ENCODE results near the gene AMER3. TPM values are rescaled to one million over a fixed set of nuclear protein-coding genes. Genes with fewer than 3 reads are reported as not detected.
"Not testable (repeated sequence)": the region's sequence is repeated elsewhere in the genome, so short reads cannot be mapped to it uniquely, and the experiment has no call there.

AMER3 gene, protein sequence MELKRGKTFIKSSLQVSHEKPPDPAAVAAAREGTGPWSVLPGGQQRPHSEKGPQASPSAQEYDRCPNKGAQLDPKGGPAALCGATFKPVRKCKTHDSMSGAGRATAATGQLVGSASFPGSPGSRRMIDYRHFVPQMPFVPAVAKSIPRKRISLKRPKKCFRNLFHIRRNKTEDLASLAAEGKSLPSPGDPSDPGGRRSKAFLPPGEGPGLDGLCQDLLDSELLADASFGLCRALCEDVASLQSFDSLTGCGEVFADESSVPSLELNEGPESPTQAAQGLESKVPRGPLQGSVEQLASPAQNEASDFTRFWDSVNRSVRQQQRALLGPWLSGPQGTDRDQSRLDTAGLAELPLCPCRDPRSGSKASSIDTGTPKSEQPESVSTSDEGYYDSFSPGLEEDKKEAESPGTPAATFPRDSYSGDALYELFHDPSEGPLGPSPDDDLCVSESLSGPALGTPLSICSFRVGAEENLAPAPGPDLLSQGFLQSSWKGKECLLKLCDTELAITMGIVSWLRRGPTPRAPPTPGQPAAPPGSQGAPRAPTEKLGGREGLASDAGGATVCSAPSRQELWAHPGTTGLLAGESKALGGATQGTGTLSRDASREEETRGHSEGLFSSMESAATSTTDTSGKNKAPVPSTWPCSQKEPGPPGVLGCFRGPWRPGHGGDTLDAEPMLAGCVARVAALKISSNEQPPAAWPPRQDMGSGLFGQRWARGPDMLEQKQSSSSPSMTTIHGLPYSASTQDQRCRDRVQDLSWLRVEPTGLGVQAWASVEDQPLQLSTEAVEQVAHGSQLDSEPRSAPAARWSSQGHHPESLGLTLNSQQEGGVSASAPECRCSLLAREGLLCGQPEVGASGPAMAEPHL
- not detected for total RNA-seq

DNA sequence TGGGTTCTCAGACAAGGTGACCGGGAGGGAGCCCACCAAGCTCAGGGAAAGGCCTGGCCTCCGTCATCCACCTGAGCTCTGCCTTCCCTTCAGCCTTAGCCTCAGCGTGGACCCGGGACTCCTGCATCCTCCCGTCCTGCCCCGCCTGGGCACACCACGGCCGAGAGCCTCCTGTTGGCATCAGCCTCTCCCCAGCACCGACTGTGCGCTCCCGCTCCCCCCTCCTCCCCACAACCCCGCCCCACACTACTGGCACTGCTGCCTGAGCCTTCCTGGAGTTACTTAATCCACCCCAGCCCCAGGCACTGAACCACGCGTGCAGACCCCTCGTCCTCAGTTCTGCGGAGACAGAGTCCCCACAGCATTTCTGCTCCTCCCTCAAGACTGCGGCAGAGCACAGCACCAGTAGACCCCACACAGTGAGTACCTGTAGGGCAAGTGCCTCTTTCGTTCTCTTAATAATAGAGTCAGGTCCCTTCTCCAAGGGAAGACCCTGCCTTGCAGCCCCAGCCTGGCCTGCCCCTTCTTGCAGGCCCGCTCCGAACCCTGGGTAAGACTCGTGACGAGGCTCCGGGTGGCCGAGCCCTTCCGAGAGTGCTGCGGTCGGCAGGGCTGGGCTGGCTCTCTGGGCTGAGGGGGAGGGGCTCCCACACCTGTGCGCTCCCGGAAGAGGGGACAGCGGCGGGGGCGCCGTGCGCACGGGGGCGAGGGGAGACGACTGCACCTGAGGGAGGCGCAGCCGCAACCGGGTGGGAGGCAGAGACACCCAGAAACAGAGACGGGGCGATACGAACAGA is at the start of gene AMER3:
Gene AMER3, plus strand, starts transcription at position 285 of the 797 bp plus-strand sequence. CDS start 6,533 bp downstream, outside the sequence.
- H3K9me3 Mint-ChIP-seq (ENCODE audit: low read depth), result no peaks in the 10 kb centered on the region
- CTCF ChIA-PET, result no interaction called here
- no peak for DNase-seq
- H3K27me3 Mint-ChIP-seq, result peaks cover 53% of the 10 kb centered on the region
- ATAC-seq, result no peak
- no peak within 1 kb of the TSS for H3K4me3 Mint-ChIP-seq
- H3K4me1 Mint-ChIP-seq, result peaks cover 5% of the 10 kb centered on the region
- no peak within 1 kb of the TSS for H3K27ac Mint-ChIP-seq
- H3K36me3 Mint-ChIP-seq, result no peaks in the 10 kb centered on the region

DNA sequence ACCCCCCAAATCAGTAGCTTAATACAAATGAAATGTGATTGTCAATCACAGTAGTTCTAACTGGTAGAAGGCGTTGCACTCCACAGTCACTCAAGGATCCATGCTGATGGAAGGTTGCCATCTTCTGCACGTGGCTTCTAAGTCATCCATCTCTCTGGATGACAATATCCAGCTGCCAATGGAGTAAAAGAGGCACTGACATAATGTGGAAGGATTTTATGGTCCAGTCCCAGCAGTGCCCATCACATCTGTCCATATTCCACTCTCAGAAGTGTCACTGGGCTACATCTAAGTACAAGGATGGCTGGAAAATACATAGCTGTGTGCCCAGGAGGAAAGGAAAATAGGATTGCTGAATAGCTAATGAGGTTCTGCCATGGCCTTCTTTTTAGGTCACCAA is 40.5 kb upstream of the AMER3 start:
- H3K27me3 Mint-ChIP-seq; ATAC-seq; CTCF ChIA-PET; H3K36me3 Mint-ChIP-seq; DNase-seq; H3K27ac Mint-ChIP-seq; H3K9me3 Mint-ChIP-seq (ENCODE audit: low read depth); H3K4me3 Mint-ChIP-seq; H3K4me1 Mint-ChIP-seq: not testable (repeated sequence)

DNA sequence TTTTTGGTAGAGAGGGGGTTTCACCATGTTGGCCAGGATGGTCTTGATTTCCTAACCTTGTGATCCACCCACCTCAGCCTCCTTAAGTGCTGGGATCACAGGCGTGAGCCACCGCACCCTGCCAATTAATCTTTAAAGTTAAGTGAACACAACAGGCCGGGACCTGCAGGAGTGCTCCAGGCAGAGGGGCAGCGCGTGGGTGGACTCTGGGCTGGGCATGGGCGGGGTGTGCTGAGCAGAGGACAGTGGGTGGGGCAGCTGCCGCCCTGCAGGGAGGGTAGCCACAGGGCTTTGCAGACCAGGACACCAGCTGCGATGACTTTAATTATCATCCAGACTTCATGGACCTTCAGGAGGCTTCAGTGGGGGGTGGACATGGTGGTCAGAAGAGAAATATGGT is 35.3 kb upstream of the AMER3 start:
- Mint-ChIP-seq H3K36me3 (no peaks in the 10 kb centered on the region), H3K27me3 (peaks cover 10% of the 10 kb centered on the region), H3K4me1 (no peaks in the 10 kb centered on the region), H3K9me3 (ENCODE audit: low read depth) (no peaks in the 10 kb centered on the region), H3K27ac (no peak overlapping the region), H3K4me3 (no peak overlapping the region)
- no peak for ATAC-seq
- no peak for DNase-seq
- CTCF ChIA-PET, result no interaction called here

DNA sequence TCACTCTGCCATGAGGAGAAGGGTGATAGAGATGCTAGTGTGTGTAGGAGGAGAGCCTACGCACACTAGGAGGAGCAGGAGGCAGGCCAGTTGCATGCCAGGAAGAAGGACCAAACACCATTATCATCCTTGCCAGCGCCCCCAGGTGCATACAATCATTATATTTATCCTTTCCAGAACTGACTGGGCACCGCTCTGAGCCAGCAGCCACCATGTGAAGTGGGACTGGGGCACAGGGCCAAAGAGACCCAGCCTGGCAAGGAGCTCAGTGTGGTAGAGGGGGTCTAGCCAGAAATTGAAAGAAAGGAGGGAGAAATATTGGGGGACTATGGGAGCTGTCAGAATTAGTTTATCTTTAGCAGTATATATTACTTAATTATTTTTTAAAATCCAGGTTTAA is 34.8 kb upstream of the AMER3 start:
- CTCF ChIA-PET, result no interaction called here
- no peak overlapping the region for H3K4me3 Mint-ChIP-seq
- no peaks in the 10 kb centered on the region for H3K9me3 Mint-ChIP-seq (ENCODE audit: low read depth)
- no peak overlapping the region for H3K27ac Mint-ChIP-seq
- peaks cover 10% of the 10 kb centered on the region for H3K27me3 Mint-ChIP-seq
- no peaks in the 10 kb centered on the region for H3K4me1 Mint-ChIP-seq
- DNase-seq, result no peak
- no peaks in the 10 kb centered on the region for H3K36me3 Mint-ChIP-seq
- ATAC-seq, result no peak

DNA sequence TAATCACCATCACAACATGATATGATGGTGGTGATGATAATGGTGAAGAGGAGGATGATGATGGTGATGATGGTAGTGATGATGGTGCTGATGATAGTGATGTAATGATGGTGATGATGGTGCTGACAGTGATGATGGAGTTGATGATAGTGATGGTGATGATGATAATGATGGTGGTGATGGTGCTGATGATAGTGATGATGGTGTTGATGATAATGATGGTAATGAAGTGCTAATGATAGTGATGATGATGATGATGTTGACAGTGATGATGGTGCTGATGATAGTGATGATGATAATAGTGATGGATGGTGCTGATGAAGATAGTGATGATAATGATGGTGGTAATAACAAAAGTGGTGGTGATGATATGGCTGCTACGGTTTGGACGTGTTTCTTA is 30.9 kb upstream of the AMER3 start:
- H3K36me3 Mint-ChIP-seq, result no peaks in the 10 kb centered on the region
- H3K27me3 Mint-ChIP-seq, result peaks cover 12% of the 10 kb centered on the region
- H3K27ac Mint-ChIP-seq, result no peak overlapping the region
- no peak overlapping the region for H3K4me3 Mint-ChIP-seq
- H3K9me3 Mint-ChIP-seq (ENCODE audit: low read depth), result no peaks in the 10 kb centered on the region
- no peak for DNase-seq
- ATAC-seq, result no peak
- CTCF ChIA-PET, result no interaction called here
- H3K4me1 Mint-ChIP-seq, result peaks cover 22% of the 10 kb centered on the region

DNA sequence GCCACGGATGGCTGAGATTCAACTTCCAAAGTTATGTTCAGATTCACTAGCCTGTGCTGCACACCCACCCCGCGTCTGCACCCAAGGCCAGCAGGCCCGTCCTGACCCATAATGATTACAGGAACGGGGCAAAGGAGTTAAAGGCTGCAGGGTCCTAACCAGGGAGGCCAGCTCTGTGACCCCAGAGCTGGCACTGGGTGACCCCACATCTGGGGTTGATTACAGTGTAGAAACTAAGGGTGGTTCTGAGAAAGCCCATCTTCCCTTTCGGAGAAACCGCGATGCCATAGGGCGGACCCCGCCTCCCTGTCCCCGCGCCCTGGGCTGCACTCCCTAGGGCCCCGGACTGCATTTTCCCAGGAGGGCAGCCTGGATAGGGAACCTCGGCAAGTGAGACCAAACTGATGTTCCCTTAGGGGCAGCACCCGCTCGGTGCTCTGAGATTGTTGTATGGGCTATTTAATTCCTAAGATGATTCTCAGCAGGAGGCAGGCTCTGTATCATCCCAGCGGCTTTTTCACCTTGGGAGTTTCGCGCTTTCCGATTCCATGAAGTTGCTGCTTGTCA is 28.6 kb upstream of the AMER3 start:
- Mint-ChIP-seq H3K4me3 (peak overlapping the region; percentile 68), H3K4me1 (peaks cover 26% of the 10 kb centered on the region), H3K27ac (peak overlapping the region; percentile 78), H3K27me3 (peaks cover 26% of the 10 kb centered on the region), H3K9me3 (ENCODE audit: low read depth) (no peaks in the 10 kb centered on the region), H3K36me3 (no peaks in the 10 kb centered on the region)
- DNase-seq (no peak), ATAC-seq (no peak)
- CTCF ChIA-PET, result interaction anchor here (4.6 kb wide), 1 partner anchor 70 kb away, joined by 27 read pairs; no protein-coding TSS in a partner anchor

DNA sequence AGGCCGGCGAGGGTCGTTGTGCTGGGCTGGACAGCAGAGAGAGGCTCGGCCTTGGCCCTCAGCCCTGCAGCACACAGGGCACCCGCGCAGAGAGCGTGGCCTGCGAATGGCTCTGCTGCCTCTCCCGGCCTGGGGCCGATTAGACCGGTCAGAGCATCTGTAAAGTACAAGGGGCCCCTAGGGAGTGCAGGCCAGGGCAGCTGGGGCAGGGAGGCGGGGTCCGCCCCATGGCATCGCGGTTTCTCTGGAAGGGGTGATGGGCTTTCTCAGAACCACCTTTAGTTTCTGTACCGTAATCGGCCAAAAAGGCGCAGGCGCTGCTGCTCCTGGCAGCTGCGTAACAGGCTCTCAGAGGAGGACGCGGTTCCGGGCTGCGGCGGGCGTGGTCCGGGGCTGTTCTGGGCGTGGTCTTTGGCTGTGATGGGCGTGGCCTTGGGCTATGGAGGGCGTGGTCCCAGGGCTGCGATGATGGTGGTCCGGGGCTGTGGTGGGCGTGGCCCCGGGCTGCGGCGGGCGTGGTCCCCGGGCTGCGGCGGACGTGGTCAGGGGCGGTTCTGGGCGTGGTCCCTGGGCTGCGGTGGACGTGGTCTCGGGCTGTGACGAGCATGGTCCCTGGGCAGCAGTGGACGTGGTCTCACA is 27.9 kb upstream of the AMER3 start:
- H3K27ac Mint-ChIP-seq, result peak overlapping the region; percentile 78
- H3K27me3 Mint-ChIP-seq, result peaks cover 22% of the 10 kb centered on the region
- H3K36me3 Mint-ChIP-seq, result no peaks in the 10 kb centered on the region
- peak; percentile 94 for DNase-seq
- H3K4me3 Mint-ChIP-seq, result peak overlapping the region; percentile 68
- H3K4me1 Mint-ChIP-seq, result peaks cover 26% of the 10 kb centered on the region
- peak; percentile 87 for ATAC-seq
- CTCF ChIA-PET, result interaction anchor here (1.2 to 4.6 kb wide), 2 partner anchors 49 to 70 kb away, joined by 3 to 27 read pairs; no protein-coding TSS in a partner anchor
- H3K9me3 Mint-ChIP-seq (ENCODE audit: low read depth), result no peaks in the 10 kb centered on the region

DNA sequence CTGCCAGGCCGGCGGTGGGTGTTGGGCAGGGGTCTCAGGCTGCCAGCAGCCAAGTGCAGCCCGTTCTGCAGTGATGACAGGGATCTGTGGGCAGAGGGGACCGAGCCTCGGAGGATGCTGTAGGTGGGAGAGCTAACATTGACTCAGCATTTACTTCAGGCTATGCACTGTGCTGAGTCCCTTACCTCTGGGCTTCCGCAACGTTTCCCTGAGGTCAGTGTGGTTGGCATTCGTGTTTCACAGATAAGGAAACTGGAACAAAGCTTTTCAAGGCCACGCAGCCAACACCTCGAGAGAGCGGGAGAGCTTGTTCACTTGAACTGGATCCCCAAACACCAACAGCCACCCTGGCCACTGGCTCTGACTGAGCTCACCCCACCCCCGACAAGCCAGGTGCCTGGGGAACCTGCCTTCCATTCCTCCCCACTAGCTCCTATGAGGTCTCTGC is 27.3 kb upstream of the AMER3 start:
- peaks cover 26% of the 10 kb centered on the region for H3K4me1 Mint-ChIP-seq
- peak; percentile 84 for DNase-seq
- no peaks in the 10 kb centered on the region for H3K36me3 Mint-ChIP-seq
- H3K27ac Mint-ChIP-seq, result peak overlapping the region; percentile 78
- H3K27me3 Mint-ChIP-seq, result peaks cover 22% of the 10 kb centered on the region
- peak overlapping the region; percentile 68 for H3K4me3 Mint-ChIP-seq
- CTCF ChIA-PET, result interaction anchor here (1.2 to 4.6 kb wide), 2 partner anchors 48 to 69 kb away, joined by 3 to 27 read pairs; no protein-coding TSS in a partner anchor
- H3K9me3 Mint-ChIP-seq (ENCODE audit: low read depth), result no peaks in the 10 kb centered on the region
- ATAC-seq, result peak; percentile 68

DNA sequence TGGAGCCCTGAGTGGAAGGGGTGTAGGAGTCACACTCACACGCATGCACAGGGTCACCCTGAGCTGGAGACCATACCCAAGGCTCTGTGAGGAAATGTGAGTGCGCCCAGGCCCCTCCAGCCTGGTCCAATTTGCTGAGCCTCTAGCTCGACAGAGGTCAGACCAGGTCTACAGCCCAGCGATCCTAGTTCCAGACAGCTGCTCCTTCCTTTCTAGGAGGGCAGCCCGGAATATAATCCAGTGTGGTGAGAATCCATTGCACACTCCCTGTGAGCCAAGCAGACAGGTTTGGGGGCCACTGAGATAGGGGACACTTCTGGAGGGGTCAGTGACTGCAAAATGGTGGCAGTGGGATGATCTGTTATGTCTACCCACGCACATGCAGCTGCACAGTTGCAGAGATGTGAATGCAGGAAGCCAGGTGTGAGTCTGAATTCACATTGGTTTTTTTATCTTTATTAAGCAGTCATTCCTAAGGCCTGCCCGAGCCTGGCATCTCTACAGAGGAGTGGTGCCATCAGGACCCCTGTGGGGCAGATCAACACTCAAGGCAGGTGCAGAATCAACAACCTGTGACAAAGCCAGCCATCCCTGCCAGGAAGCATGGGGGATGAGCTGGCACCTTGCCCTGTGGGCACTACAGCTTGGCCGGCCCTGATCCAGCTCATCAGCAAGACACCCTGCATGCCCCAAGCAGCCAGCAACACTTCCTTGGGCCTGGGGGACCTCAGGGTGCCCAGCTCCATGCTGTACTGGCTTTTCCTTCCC is 26.6 kb upstream of the AMER3 start, which contains the start of gene GPR148:
Gene GPR148, plus strand, starts transcription at position 522 of the 768 bp plus-strand sequence. Its CDS starts 82 bp downstream, at position 604.
- peaks cover 26% of the 10 kb centered on the region for H3K4me1 Mint-ChIP-seq
- peaks cover 24% of the 10 kb centered on the region for H3K27me3 Mint-ChIP-seq
- peak within 1 kb of the TSS; percentile 68 for H3K4me3 Mint-ChIP-seq
- no peaks in the 10 kb centered on the region for H3K36me3 Mint-ChIP-seq
- CTCF ChIA-PET, result interaction anchor here (1.1 to 4.6 kb wide), 3 partner anchors 18 to 68 kb away, joined by 3 to 27 read pairs (median 4); no protein-coding TSS in a partner anchor
- peak within 1 kb of the TSS; percentile 78 for H3K27ac Mint-ChIP-seq
- DNase-seq (no peak), ATAC-seq (peak; percentile 2)
- no peaks in the 10 kb centered on the region for H3K9me3 Mint-ChIP-seq (ENCODE audit: low read depth)

DNA sequence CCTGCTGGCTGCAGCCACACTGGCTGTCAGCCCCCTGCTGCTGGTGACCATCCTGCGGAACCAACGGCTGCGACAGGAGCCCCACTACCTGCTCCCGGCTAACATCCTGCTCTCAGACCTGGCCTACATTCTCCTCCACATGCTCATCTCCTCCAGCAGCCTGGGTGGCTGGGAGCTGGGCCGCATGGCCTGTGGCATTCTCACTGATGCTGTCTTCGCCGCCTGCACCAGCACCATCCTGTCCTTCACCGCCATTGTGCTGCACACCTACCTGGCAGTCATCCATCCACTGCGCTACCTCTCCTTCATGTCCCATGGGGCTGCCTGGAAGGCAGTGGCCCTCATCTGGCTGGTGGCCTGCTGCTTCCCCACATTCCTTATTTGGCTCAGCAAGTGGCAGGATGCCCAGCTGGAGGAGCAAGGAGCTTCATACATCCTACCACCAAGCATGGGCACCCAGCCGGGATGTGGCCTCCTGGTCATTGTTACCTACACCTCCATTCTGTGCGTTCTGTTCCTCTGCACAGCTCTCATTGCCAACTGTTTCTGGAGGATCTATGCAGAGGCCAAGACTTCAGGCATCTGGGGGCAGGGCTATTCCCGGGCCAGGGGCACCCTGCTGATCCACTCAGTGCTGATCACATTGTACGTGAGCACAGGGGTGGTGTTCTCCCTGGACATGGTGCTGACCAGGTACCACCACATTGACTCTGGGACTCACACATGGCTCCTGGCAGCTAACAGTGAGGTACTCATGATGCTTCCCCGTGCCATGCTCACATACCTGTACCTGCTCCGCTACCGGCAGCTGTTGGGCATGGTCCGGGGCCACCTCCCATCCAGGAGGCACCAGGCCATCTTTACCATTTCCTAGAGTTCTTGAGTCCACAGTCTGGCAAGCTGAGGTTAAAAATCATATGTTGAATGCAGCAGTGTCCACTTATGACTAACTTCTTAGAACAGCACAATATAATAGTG is 25.7 kb upstream of the AMER3 start:
- Mint-ChIP-seq H3K27ac (peak overlapping the region; percentile 10), H3K36me3 (no peaks in the 10 kb centered on the region), H3K27me3 (peaks cover 30% of the 10 kb centered on the region), H3K4me3 (no peak overlapping the region), H3K4me1 (peaks cover 26% of the 10 kb centered on the region), H3K9me3 (ENCODE audit: low read depth) (no peaks in the 10 kb centered on the region)
- CTCF ChIA-PET, result interaction anchor here (0.7 to 4.6 kb wide), 4 partner anchors 8 to 69 kb away, joined by 3 to 27 read pairs (median 4); no protein-coding TSS in a partner anchor
- ATAC-seq (no peak), DNase-seq (no peak)

DNA sequence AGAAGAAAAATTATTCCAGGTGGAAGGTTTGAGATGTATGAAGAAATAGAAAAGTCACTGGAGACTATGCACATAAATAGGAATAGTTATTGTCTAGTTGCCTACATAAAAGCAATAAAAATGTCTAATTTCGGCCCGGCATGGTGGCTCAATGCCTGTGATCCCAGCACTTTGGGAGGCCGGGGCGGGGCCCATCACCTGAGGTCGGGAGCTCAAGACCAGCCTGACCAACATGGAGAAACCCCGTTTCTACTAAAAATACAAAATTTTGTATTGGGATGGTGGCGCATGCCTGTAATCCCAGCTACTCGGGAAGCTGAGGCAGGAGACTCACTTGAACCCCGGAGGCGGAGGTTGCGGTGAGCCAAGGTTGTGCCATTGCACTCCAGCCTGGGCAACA is 23.1 kb upstream of the AMER3 start:
- DNase-seq; CTCF ChIA-PET; H3K36me3 Mint-ChIP-seq; H3K4me3 Mint-ChIP-seq; H3K9me3 Mint-ChIP-seq (ENCODE audit: low read depth); H3K27ac Mint-ChIP-seq; ATAC-seq: not testable (repeated sequence)
- Mint-ChIP-seq H3K4me1 (peaks cover 17% of the 10 kb centered on the region), H3K27me3 (peaks cover 30% of the 10 kb centered on the region)

Data from activated CD8-positive, alpha-beta memory T cell treated with anti-CD3 and anti-CD28 coated beads, Interleukin-2, amount 10 ng/mL, durations not matched to agents 7 days and 5 days (primary cell).